ENCODE measurements around the gene STK17A.

- TF ChIP-seq CTCF (conservative IDR thresholded peaks at IDR 0.05 in 1 of 2, IDR thresholded peaks at IDR 0.05 in 1 of 2; ENCODE audit: low read depth in 1 of 2, low read length in 2 of 2) (no peak), EZH2 (IDR thresholded peaks at IDR 0.05; ENCODE audit: low read length, missing control alignments) (no peak)
Observed at GRCh38 chr7:43652364-43652763, 69.5 kb downstream of the STK17A start.
